Body of pancreas (tissue), 4 donors: Measurements from ENCODE around the gene HNRNPM. TPM values are rescaled to one million over a fixed set of nuclear protein-coding genes. Genes with fewer than 3 reads are reported as not detected.

Experiments
- ATAC-seq: fragments of 150-250 bp; one replicate; pipeline ENCODE4 v1.9.1; 2016
- DNase-seq, 4 donors: peaks; one replicate each; pipeline ENCODE4 v3.0.0-alpha.2; 2019
- H3K27ac ChIP-seq, 4 donors: fragments of 200-600 bp; sonication (generic); 1 replicate in 3 of 4; 2 replicates in 1 of 4; pipeline versions ENCODE4 v1.5.1 to v1.6.1; 2016 to 2019; ENCODE audit warnings: mild to moderate bottlenecking in 1 of 4, mixed read lengths in 1 of 4, moderate library complexity in 1 of 4
- H3K27me3 ChIP-seq, 2 donors: fragments of 200-600 bp; sonication (generic); one replicate each; pipeline ENCODE4 v1.6.0; 2016; ENCODE audit warnings: mild to moderate bottlenecking in 1 of 2
- H3K36me3 ChIP-seq, 2 donors: fragments of 200-600 bp; sonication (generic); replicated peaks in 1 of 2; 2 replicates each; pipeline ENCODE4 v1.5.1; 2016; ENCODE audit warnings: low read depth in 2 of 2; ENCODE audit not compliant: insufficient read depth in 1 of 2
- H3K4me1 ChIP-seq: fragments of 200-600 bp; sonication (generic); one replicate; pipeline ENCODE4 v1.6.0; 2016
- H3K4me3 ChIP-seq, 2 donors: fragments of 200-600 bp; sonication (generic); 1 replicate in 1 of 2; 2 replicates in 1 of 2; pipeline ENCODE4 v1.5.1; 2016 to 2019
- H3K9me3 ChIP-seq, 3 donors: fragments of 200-600 bp; sonication (generic); 1 replicate in 2 of 3; 2 replicates in 1 of 3; pipeline ENCODE4 v1.5.1; 2016
- POLR2A ChIP-seq, 3 donors: fragments of 450-650 bp; IDR thresholded peaks; one replicate each; pipeline ENCODE4 v1.6.1; 2016; ENCODE audit warnings: antibody characterized with exemption in 3 of 3, mild to moderate bottlenecking in 2 of 3
- WGBS, 2 donors: methylation state at CpG; one replicate each; pipeline ENCODE4 v1.1.5; 2017; 5-methylcytosine and 5-hydroxymethylcytosine counted together
- intact Hi-C: fragments of 100-400 bp; cut with DNase I; formaldehyde crosslinking; loops from one replicate; pipeline ENCODE4 v1.15.1; 2023
- total RNA-seq, 2 donors: library from RNA; depleted of rRNA; stranded (reverse); fragments of >200 nt; gene quantifications; one replicate each; pipeline ENCODE4 v1.1.0, GENCODE V29; 2016
- TF ChIP-seq, protein P1 (sequence below), 7 experiments: fragments of 450-650 bp in 4 of 7; fragments of 200-600 bp in 3 of 7; sonication (generic) in 3 of 7; IDR thresholded peaks; one replicate each; pipeline ENCODE4 v1.5.1; 2016 to 2019; ENCODE audit warnings: antibody characterized with exemption in 7 of 7

HNRNPM gene
- total RNA-seq, 2 donors from 2014 or later, result 64.9 to 146 TPM

DNA sequence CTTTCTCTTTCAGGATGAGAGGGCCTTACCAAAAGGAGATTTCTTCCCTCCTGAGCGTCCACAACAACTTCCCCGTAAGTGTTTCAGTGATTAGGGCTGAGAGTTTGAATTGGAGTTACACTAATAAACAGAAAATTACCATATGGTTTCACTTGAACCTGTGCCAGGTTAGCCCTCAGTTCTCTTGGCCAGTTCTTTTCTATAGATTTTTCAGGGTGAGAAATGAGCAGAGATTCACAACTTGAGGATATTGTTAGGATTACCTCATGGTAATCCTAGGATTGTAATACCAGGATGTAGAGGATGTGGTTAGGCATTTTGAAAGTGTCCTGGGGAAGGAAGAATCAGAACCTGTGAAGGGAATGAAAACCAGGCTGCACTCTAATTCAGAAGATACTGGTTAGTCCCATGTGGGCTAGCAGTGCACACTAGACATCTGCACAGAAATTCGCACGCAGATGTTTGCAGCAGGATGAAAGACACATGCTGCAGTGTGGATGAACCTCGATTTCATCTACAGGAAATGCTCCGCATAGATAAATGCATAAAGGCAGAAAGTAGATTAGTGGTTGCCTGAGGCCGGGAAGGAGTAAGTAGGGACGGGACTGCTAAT lies 24.1 kb downstream of the HNRNPM start:
- H3K36me3 ChIP-seq, result peaks cover 16 to 35% of the 10 kb centered on the region in 2 donors

DNA sequence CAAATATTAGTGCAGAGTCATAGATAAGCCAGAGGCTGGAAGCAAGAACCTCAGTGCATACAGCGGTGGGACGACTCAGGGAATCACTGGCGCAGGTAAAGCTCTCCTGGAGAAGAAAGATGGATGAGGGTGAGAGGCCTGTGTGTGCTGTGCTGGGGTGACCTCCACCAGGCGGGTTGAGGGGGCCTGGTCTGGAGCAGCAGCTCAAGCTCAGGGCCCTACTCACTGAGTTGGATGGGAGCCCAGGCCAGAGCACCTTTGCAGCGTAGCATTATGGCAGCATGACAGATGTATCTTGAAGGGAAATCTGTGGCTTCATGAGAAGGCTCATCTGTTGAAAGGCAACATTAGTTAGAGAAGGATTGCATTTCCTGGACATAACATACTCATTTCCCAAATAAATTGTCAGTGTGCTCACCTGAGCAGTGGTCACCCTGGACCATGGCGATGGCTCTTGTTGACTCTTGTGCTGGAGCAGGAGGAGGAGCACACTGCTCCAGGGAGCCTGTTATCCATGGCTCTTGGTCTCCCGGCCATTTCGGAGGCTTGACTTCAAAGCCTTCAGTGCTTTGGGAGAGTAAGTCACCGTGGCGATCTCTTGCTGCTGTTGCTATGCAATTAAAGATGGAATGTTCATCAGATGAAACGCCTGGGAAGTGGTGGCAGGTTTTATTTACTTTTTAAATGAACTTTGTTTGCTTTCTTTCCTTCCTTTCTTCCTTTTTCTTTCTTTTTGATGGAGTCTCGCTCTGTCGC lies 25.0 kb downstream of the HNRNPM start:
- no peak for ATAC-seq

More for the DNA sequence above, 24.1 kb downstream of the HNRNPM start:
- Histone ChIP-seq H3K27me3 (no peaks in the 10 kb centered on the region), H3K27ac (no peak overlapping the region), H3K4me3 (no peak overlapping the region), H3K4me1 (peaks cover 16% of the 10 kb centered on the region), H3K9me3 (no peaks in the 10 kb centered on the region)
- intact Hi-C loops, result no loop called here
- DNase-seq (no peak), ATAC-seq (no peak)
- TF ChIP-seq POLR2A (IDR thresholded peaks at IDR 0.05), result no peak
- TF ChIP-seq, protein P1, sequence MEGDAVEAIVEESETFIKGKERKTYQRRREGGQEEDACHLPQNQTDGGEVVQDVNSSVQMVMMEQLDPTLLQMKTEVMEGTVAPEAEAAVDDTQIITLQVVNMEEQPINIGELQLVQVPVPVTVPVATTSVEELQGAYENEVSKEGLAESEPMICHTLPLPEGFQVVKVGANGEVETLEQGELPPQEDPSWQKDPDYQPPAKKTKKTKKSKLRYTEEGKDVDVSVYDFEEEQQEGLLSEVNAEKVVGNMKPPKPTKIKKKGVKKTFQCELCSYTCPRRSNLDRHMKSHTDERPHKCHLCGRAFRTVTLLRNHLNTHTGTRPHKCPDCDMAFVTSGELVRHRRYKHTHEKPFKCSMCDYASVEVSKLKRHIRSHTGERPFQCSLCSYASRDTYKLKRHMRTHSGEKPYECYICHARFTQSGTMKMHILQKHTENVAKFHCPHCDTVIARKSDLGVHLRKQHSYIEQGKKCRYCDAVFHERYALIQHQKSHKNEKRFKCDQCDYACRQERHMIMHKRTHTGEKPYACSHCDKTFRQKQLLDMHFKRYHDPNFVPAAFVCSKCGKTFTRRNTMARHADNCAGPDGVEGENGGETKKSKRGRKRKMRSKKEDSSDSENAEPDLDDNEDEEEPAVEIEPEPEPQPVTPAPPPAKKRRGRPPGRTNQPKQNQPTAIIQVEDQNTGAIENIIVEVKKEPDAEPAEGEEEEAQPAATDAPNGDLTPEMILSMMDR (IDR thresholded peaks at IDR 0.05), result no peak
- WGBS, 2 donors, result 91% methylated on average over 8 of the region's 8 CpGs

DNA sequence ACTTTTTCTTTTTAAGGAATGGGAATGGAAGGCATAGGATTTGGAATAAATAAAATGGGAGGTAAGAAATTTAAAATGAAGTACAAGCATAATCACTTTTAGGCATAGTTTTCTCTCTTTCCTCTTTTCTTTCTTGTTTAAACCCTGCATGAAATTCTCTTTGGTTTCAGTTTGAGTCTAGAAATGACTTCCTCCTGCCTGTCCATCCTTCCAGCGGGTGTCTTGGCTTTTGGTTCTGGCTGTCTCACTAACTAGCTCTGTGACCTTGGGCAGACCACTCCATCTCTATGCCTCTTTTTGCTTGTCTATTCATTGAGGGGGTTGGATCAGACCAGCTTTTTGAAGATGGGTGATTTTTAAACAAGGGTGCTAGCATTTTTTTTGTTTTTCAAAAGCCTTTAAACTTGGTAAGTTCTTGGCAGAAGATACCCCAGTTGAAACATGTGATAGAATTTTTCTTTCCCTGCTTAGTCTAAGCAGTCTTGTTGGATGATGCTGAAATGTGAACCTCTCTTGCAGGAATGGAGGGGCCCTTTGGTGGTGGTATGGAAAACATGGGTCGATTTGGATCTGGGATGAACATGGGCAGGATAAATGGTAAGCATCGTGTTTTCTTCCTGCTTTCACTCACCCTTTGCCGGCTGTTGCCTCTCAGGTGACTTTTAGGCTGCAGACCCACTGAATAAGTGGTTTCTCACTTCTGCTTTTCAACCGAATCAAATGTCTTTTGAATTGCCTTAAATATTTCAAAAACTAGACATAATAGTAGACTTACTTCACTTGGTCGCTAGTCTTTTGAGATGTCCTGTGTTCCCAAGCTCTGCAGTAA lies 29.1 kb downstream of the HNRNPM start:
- TF ChIP-seq POLR2A (IDR thresholded peaks at IDR 0.05), result no peak
- TF ChIP-seq, protein P1 (IDR thresholded peaks at IDR 0.05), result no peak
- peaks cover 16 to 27% of the 10 kb centered on the region in 2 donors for H3K36me3 ChIP-seq
- peaks cover 24% of the 10 kb centered on the region for H3K4me1 ChIP-seq
- no peaks in the 10 kb centered on the region for H3K27me3 ChIP-seq
- no peak for ATAC-seq
- WGBS, 2 donors, result 55 to 73% methylated on average over 6 of the region's 6 CpGs
- no peak for DNase-seq
- H3K9me3 ChIP-seq, result no peaks in the 10 kb centered on the region
- intact Hi-C loops, result no loop called here
- H3K4me3 ChIP-seq, result no peak overlapping the region
- no peak overlapping the region for H3K27ac ChIP-seq

More for the DNA sequence above, 25.0 kb downstream of the HNRNPM start:
- intact Hi-C loops, result no loop called here
- H3K4me3 ChIP-seq, result no peak overlapping the region
- WGBS, 2 donors, result 85 to 92% methylated on average over 13 of the region's 13 CpGs
- H3K36me3 ChIP-seq, result peaks cover 16 to 38% of the 10 kb centered on the region in 2 donors
- peaks cover 15% of the 10 kb centered on the region for H3K4me1 ChIP-seq
- TF ChIP-seq, protein P1 (IDR thresholded peaks at IDR 0.05), result no peak
- TF ChIP-seq POLR2A (IDR thresholded peaks at IDR 0.05), result no peak
- no peak overlapping the region for H3K27ac ChIP-seq
- no peaks in the 10 kb centered on the region for H3K9me3 ChIP-seq
- no peak for DNase-seq
- H3K27me3 ChIP-seq, result no peaks in the 10 kb centered on the region

DNA sequence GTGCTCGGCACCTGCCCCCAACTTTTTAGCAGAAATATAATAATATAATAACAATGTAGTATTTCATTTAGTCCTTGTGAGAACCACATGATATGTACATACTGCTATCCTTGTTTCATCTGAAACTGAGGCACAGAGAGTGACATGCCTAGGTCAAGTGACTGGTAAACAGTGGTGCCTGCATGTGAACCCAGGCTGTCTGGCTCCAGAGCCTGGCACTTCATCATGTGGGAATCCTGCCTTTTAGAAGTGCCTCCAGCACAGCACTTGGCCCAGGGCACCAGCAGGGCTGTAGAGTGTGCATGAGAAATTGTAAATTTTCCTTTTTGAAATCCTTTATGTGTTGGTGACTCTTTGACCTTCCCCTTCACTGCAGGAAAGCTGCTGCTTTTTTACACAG lies 30.2 kb downstream of the HNRNPM start:
- TF ChIP-seq POLR2A (IDR thresholded peaks at IDR 0.05), result no peak
- TF ChIP-seq, protein P1 (IDR thresholded peaks at IDR 0.05), result no peak

More for the DNA sequence above, 30.2 kb downstream of the HNRNPM start:
- Histone ChIP-seq H3K36me3 (peaks cover 14 to 15% of the 10 kb centered on the region in 2 donors), H3K27ac (no peak overlapping the region), H3K27me3 (no peaks in the 10 kb centered on the region), H3K4me3 (no peak overlapping the region), H3K9me3 (no peaks in the 10 kb centered on the region), H3K4me1 (peaks cover 24% of the 10 kb centered on the region)
- intact Hi-C loops, result no loop called here
- 93 to 100% methylated on average over 1 of the region's 1 CpG for WGBS, 2 donors
- ATAC-seq, result no peak
- DNase-seq, result no peak
